ENCODE results near the gene PCDH9. TPM values are rescaled to one million over a fixed set of nuclear protein-coding genes. Genes with fewer than 3 reads are reported as not detected.
"Not testable (repeated sequence)": the region's sequence is repeated elsewhere in the genome, so short reads cannot be mapped to it uniquely, and the experiment has no call there.

Gene PCDH9
- total RNA-seq, 2 experiments from 2014 or later: 0.14 to 0.17 TPM

GRCh38 chr13:66899955-66900354 lies 330.2 kb downstream of the PCDH9 start:
- DNase-seq (no peak), ATAC-seq (ENCODE audit: low read depth) (no peak)
- no peak overlapping the region for H3K27ac Mint-ChIP-seq
- H3K9me3 Mint-ChIP-seq: no peaks in the 10 kb centered on the region
- no peaks in the 10 kb centered on the region for H3K27me3 Mint-ChIP-seq
- no peaks in the 10 kb centered on the region for H3K4me1 Mint-ChIP-seq
- H3K4me3 Mint-ChIP-seq: no peak overlapping the region
- POLR2A ChIA-PET: no interaction called here
- no peaks in the 10 kb centered on the region for H3K36me3 Mint-ChIP-seq

DNA sequence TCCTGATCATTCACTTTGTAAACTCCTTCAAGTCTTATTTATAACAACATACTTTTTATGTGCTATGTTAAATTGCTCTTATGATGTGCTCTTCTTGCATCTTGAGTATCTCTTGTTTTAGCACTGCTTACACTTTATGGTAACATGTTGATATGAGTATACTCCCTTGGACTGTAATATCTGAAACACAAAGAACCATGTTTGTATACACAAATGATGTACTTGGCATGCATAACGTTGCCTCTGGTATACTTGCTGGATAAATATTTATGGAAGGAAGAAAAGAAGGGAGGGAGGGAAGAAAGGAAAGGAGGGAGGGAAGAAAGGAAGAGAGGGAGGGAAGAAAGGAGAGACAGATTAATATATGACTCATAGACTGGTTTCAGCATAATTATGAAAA lies 333.2 kb downstream of the PCDH9 start:
- DNase-seq: no peak
- no peak for ATAC-seq (ENCODE audit: low read depth)
- Mint-ChIP-seq H3K4me3 (no peak overlapping the region), H3K9me3 (no peaks in the 10 kb centered on the region), H3K36me3 (no peaks in the 10 kb centered on the region), H3K4me1 (no peaks in the 10 kb centered on the region), H3K27me3 (no peaks in the 10 kb centered on the region), H3K27ac (no peak overlapping the region)
- POLR2A ChIA-PET: no interaction called here

GRCh38 chr13:66895780-66896179 lies 334.4 kb downstream of the PCDH9 start:
- H3K4me1 Mint-ChIP-seq: no peaks in the 10 kb centered on the region
- no peak overlapping the region for H3K4me3 Mint-ChIP-seq
- POLR2A ChIA-PET: no interaction called here
- no peaks in the 10 kb centered on the region for H3K27me3 Mint-ChIP-seq
- DNase-seq: no peak
- H3K27ac Mint-ChIP-seq: no peak overlapping the region
- no peak for ATAC-seq (ENCODE audit: low read depth)
- H3K9me3 Mint-ChIP-seq: no peaks in the 10 kb centered on the region
- H3K36me3 Mint-ChIP-seq: no peaks in the 10 kb centered on the region

GRCh38 chr13:66895320-66895719 lies 334.8 kb downstream of the PCDH9 start:
- no peak for DNase-seq
- H3K9me3 Mint-ChIP-seq: no peaks in the 10 kb centered on the region
- POLR2A ChIA-PET: no interaction called here
- H3K27me3 Mint-ChIP-seq: no peaks in the 10 kb centered on the region
- H3K4me1 Mint-ChIP-seq: no peaks in the 10 kb centered on the region
- no peak overlapping the region for H3K4me3 Mint-ChIP-seq
- H3K27ac Mint-ChIP-seq: no peak overlapping the region
- no peaks in the 10 kb centered on the region for H3K36me3 Mint-ChIP-seq
- no peak for ATAC-seq (ENCODE audit: low read depth)

DNA sequence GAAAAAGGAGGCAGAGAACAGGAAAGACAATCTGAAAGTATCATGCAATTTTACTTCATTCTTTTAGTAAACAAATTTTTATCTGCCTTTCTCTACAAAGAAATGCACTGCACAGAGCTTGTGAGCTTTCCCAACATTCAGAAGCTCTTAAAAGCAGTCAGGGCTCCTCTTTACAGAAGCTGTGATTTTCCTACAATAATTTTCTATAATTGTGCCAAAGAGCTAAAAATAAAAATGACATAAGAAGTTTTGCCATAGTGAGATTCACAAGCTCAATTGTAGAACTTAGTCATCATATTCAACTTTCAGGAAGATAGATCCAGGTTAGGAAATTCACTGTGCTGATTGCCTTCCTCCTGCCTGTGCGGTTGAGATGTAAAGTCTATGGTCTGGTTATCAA lies 341.4 kb downstream of the PCDH9 start:
- Mint-ChIP-seq H3K4me1 (no peaks in the 10 kb centered on the region), H3K27me3 (no peaks in the 10 kb centered on the region), H3K36me3 (no peaks in the 10 kb centered on the region), H3K9me3 (no peaks in the 10 kb centered on the region), H3K4me3 (no peak overlapping the region), H3K27ac (no peak overlapping the region)
- POLR2A ChIA-PET: no interaction called here
- ATAC-seq (ENCODE audit: low read depth): no peak
- no peak for DNase-seq

GRCh38 chr13:66887088-66887487 lies 343.0 kb downstream of the PCDH9 start:
- ATAC-seq (ENCODE audit: low read depth) (no peak), DNase-seq (no peak)
- POLR2A ChIA-PET: no interaction called here
- no peak overlapping the region for H3K4me3 Mint-ChIP-seq
- H3K4me1 Mint-ChIP-seq: no peaks in the 10 kb centered on the region
- no peaks in the 10 kb centered on the region for H3K36me3 Mint-ChIP-seq
- no peaks in the 10 kb centered on the region for H3K9me3 Mint-ChIP-seq
- H3K27me3 Mint-ChIP-seq: no peaks in the 10 kb centered on the region
- H3K27ac Mint-ChIP-seq: no peak overlapping the region

DNA sequence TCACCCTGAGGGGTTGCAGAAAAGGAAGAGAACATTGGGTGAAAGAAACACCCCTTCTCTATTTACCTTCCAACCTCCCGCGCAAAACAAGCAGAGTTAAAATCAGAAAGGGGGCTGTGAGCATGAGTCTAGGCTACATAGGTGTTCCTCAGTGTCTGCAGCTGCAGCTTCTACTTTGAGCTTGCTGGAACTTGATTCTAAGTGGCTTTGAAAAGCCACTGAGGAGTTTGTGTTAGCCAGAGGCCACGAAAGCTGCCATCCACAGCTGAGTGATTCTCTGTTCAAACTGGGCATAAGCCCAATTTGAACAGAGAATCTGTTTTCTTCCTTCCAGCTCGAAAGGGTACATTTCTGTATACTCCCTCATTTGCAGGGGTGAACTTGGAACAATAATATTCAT lies 343.9 kb downstream of the PCDH9 start:
- no peaks in the 10 kb centered on the region for H3K9me3 Mint-ChIP-seq
- no peak overlapping the region for H3K4me3 Mint-ChIP-seq
- H3K27me3 Mint-ChIP-seq: no peaks in the 10 kb centered on the region
- H3K4me1 Mint-ChIP-seq: no peaks in the 10 kb centered on the region
- DNase-seq: no peak
- H3K36me3 Mint-ChIP-seq: no peaks in the 10 kb centered on the region
- POLR2A ChIA-PET: no interaction called here
- H3K27ac Mint-ChIP-seq: no peak overlapping the region
- no peak for ATAC-seq (ENCODE audit: low read depth)

- H3K4me3 Mint-ChIP-seq; ATAC-seq (ENCODE audit: low read depth); H3K4me1 Mint-ChIP-seq; H3K36me3 Mint-ChIP-seq; H3K27ac Mint-ChIP-seq; DNase-seq; POLR2A ChIA-PET; H3K27me3 Mint-ChIP-seq; H3K9me3 Mint-ChIP-seq: not testable (repeated sequence)
These were observed 349.0 kb downstream of the PCDH9 start for GRCh38 chr13:66881170-66881569.

DNA sequence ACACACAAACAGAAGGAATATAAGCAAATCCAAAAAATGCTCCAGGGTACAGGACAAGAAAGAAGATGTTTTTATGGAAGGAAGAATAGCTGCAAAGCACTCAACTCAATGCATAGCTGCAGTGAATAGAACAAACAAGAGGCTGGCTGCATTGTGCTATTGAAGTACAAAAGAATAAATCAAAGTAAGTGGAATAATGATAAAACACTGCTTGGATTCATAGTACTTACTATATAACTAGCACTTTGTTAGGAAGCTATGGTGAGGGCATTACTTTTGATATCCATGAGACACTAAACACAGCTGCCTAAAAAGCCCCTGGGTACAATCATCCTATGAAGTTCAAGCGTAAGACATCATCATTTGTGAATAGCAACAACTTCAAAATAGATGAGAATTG lies 350.1 kb downstream of the PCDH9 start:
- Mint-ChIP-seq H3K27ac (no peak overlapping the region), H3K4me1 (no peaks in the 10 kb centered on the region), H3K36me3 (no peaks in the 10 kb centered on the region), H3K9me3 (no peaks in the 10 kb centered on the region), H3K27me3 (no peaks in the 10 kb centered on the region), H3K4me3 (no peak overlapping the region)
- DNase-seq (no peak), ATAC-seq (ENCODE audit: low read depth) (no peak)
- POLR2A ChIA-PET: no interaction called here

DNA sequence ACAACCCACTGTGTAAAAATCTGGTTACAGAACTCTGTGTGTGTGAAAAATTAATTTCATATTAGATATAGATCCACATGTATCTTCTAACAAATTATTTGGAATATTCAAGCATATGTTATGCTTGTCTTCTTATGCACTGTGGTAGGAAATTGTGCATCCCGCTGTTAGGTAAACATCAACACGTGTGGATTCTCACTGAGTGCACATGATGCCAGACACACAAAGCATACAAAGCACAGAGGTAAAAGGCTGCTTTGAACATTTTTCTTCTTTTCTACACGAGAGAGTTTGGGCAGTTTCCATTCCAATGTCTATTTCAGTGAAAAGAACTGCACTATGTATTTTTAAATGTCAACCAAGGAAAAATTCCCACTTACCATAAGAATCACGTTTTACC lies 354.9 kb downstream of the PCDH9 start:
- H3K27ac Mint-ChIP-seq: no peak overlapping the region
- POLR2A ChIA-PET: no interaction called here
- no peaks in the 10 kb centered on the region for H3K36me3 Mint-ChIP-seq
- no peaks in the 10 kb centered on the region for H3K4me1 Mint-ChIP-seq
- ATAC-seq (ENCODE audit: low read depth) (no peak), DNase-seq (no peak)
- no peak overlapping the region for H3K4me3 Mint-ChIP-seq
- H3K9me3 Mint-ChIP-seq: peaks cover 3% of the 10 kb centered on the region
- H3K27me3 Mint-ChIP-seq: no peaks in the 10 kb centered on the region

DNA sequence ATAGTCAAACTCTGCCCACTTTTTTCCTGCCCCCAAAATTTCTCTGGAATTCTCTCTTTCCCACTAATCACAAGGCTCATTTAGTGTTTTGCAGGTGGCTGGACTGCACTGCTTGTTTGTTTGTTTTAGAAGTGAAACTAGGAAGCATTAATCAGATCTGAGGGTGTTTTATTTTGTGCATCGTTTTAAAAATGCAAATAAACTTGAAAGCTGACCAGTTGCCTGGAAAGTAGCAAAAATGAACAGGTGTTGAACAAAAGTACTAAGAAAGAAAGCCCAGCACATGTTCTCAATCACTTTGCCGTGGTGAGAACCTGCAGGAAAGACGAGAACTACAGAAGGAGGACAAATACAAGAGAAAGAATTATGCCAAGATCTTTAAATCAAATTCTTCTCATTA lies 365.5 kb downstream of the PCDH9 start:
- DNase-seq (no peak), ATAC-seq (ENCODE audit: low read depth) (no peak)
- POLR2A ChIA-PET: no interaction called here
- Mint-ChIP-seq H3K27ac (no peak overlapping the region), H3K27me3 (no peaks in the 10 kb centered on the region), H3K4me1 (peaks cover 2% of the 10 kb centered on the region), H3K36me3 (no peaks in the 10 kb centered on the region), H3K4me3 (no peak overlapping the region), H3K9me3 (no peaks in the 10 kb centered on the region)

- POLR2A ChIA-PET: no interaction called here
- H3K36me3 Mint-ChIP-seq: no peaks in the 10 kb centered on the region
- no peak for DNase-seq
- H3K9me3 Mint-ChIP-seq: no peaks in the 10 kb centered on the region
- H3K27ac Mint-ChIP-seq: no peak overlapping the region
- no peak overlapping the region for H3K4me3 Mint-ChIP-seq
- ATAC-seq (ENCODE audit: low read depth): no peak
- peaks cover 2% of the 10 kb centered on the region for H3K4me1 Mint-ChIP-seq
- no peaks in the 10 kb centered on the region for H3K27me3 Mint-ChIP-seq
These were observed 369.2 kb downstream of the PCDH9 start for GRCh38 chr13:66860878-66861417.

DNA sequence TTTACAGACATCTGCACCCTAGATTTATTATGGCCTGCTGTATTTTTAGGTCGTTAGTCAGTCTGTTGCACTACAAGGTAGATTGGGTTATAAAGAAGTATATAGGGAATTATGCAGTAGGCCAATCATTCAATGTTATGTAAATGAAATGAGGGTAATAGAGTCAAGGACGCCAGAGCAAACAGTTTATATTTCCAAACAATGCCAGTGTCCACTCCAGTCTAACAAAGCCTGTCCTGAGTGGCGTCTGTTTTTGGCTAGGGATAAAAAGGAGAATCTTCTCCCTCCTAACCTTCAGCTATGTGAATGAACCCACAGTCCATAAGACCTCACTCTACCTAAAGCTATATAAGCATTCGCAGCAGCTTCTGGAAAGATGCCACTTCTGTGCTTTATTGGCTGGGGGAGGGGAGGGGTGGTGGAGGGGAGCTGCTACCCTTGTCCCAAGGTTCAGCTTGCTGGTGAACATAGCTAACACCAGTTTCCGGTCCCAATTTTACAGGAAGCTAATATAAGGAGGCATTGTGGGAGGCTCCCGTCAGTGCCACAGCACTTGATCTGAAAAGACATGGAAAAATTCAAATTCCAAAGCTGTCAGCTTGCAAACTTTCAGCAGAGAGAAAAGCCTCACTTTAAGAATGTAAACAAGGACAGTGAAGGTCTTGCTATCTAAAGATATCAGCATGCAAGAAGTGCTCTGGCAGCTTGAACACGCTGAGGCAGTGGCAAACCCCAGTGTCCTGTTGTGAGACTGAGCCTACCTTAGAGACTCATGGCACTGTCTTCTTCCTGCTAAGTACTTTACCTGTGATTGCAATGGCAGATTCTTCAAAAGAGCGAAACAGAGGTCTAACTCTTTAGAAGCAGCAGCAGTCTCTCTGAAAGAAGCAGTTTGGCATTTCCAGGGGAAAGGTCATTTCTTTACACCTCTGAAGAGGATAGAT lies 369.9 kb downstream of the PCDH9 start:
- no peaks in the 10 kb centered on the region for H3K36me3 Mint-ChIP-seq
- no peak for DNase-seq
- H3K27ac Mint-ChIP-seq: no peak overlapping the region
- ATAC-seq (ENCODE audit: low read depth): no peak
- no peak overlapping the region for H3K4me3 Mint-ChIP-seq
- no peaks in the 10 kb centered on the region for H3K4me1 Mint-ChIP-seq
- no peaks in the 10 kb centered on the region for H3K9me3 Mint-ChIP-seq
- POLR2A ChIA-PET: no interaction called here
- no peaks in the 10 kb centered on the region for H3K27me3 Mint-ChIP-seq

GRCh38 chr13:66859078-66859477 lies 371.1 kb downstream of the PCDH9 start:
- DNase-seq: no peak
- H3K9me3 Mint-ChIP-seq: no peaks in the 10 kb centered on the region
- no peak overlapping the region for H3K27ac Mint-ChIP-seq

More at GRCh38 chr13:66859078-66859477, 371.1 kb downstream of the PCDH9 start:
- Mint-ChIP-seq H3K36me3 (no peaks in the 10 kb centered on the region), H3K4me3 (no peak overlapping the region), H3K4me1 (no peaks in the 10 kb centered on the region), H3K27me3 (no peaks in the 10 kb centered on the region)
- POLR2A ChIA-PET: no interaction called here
- no peak for ATAC-seq (ENCODE audit: low read depth)

Data from activated naive CD8-positive, alpha-beta T cell treated with anti-CD3 and anti-CD28 coated beads, Interleukin-2, amount 10 ng/mL, durations not matched to agents 7 days and 5 days (primary cell).